Mucosa of descending colon (tissue), 3 donors: Measurements from ENCODE around the gene CCDC6. TPM values are rescaled to one million over a fixed set of nuclear protein-coding genes. Genes with fewer than 3 reads are reported as not detected.
A peak's percentile ranks its signal among the peaks of the same experiment; 100 is the strongest.

Experiments used
- ATAC-seq: fragments of 200-7000 bp; cut with Tn5 transposase; one replicate; pipeline ENCODE4 v1.9.1; 2020; ENCODE audit warnings: mild to moderate bottlenecking, moderate library complexity
- DNase-seq, 3 donors: peaks; one replicate each; pipeline ENCODE4 v3.0.0-alpha.2; 2020
- H3K36me3 ChIP-seq: fragments of 200-600 bp; one replicate; pipeline ENCODE4 v1.8.0; 2021; ENCODE audit warnings: low read depth, mild to moderate bottlenecking
- H3K4me1 ChIP-seq: fragments of 200-600 bp; one replicate; pipeline ENCODE4 v1.8.0; 2021; ENCODE audit warnings: low read depth, mild to moderate bottlenecking
- H3K4me3 ChIP-seq: fragments of 200-600 bp; one replicate; pipeline ENCODE4 v1.8.0; 2021; ENCODE audit warnings: mild to moderate bottlenecking
- H3K9me3 ChIP-seq: fragments of 200-600 bp; one replicate; pipeline ENCODE4 v1.8.0; 2021; ENCODE audit warnings: mild to moderate bottlenecking
- CTCF ChIP-seq: fragments of 200-600 bp; IDR thresholded peaks from one replicate; pipeline ENCODE4 v1.8.0; 2022; ENCODE audit warnings: antibody characterized with exemption, mild to moderate bottlenecking
- intact Hi-C, 2 donors: fragments of 100-400 bp; cut with DNase I in 1 of 2; cut with micrococcal nuclease in 1 of 2; formaldehyde crosslinking; loops; one replicate each; pipeline versions ENCODE4 v1.11.0 to v1.11.1; 2022; cut with DNase I, micrococcal nuclease
- total RNA-seq, 3 donors: library from RNA; stranded (reverse); fragmentation: NEBNext Ultra II Directional in 2 of 3; extraction: Animal tissue kit (Norgen Biotek cat#: 25700) in 2 of 3; gene quantifications; one replicate each; pipeline versions ENCODE4 v1.2.1 to v1.2.4, GENCODE V29; 2021 to 2023
- donor health status: DM: no; HTN: no; CAD: no; lungs with moderate emphysema.
- donor health status: DM: no; HTN: no; CAD: no.
- donor health status: DM: no; HTN: yes; CAD: no.

Gene CCDC6
- total RNA-seq, 3 donors from 2014 or later, result 54.5 to 73.1 (median 62.7) TPM

- intact Hi-C loops, result no loop called here
- Histone ChIP-seq H3K36me3 (no peaks in the 10 kb centered on the region), H3K9me3 (peaks cover 11% of the 10 kb centered on the region), H3K4me3 (no peak overlapping the region), H3K4me1 (peaks cover 8% of the 10 kb centered on the region)
- no peak for TF ChIP-seq CTCF
- ATAC-seq (no peak), DNase-seq (no peak)
Observed at GRCh38 chr10:59909815-59910214, 3.5 kb upstream of the CCDC6 start.

- intact Hi-C loops, result no loop called here
- Histone ChIP-seq H3K4me1 (peaks cover 17% of the 10 kb centered on the region), H3K36me3 (no peaks in the 10 kb centered on the region), H3K9me3 (peaks cover 4% of the 10 kb centered on the region), H3K4me3 (no peak overlapping the region)
- TF ChIP-seq CTCF, result no peak
- DNase-seq, result no peak
- ATAC-seq, result no peak
Observed at GRCh38 chr10:59908808-59909143, 2.4 kb upstream of the CCDC6 start.

GRCh38 chr10:59907918-59908807 is 1.8 kb upstream of the CCDC6 start:
- H3K36me3 ChIP-seq, result no peaks in the 10 kb centered on the region
- ATAC-seq (peak; percentile 44), DNase-seq (peak in 1 of 3 donors; percentile 87)
- peaks cover under 1% of the 10 kb centered on the region for H3K9me3 ChIP-seq
- H3K4me3 ChIP-seq, result no peak overlapping the region
- TF ChIP-seq CTCF, result no peak
- peaks cover 23% of the 10 kb centered on the region for H3K4me1 ChIP-seq
- intact Hi-C loops, result loop anchor here in 1 of 2 donors (2.0 kb wide), 1 partner anchor 43 kb away; no protein-coding TSS in a partner anchor

DNA sequence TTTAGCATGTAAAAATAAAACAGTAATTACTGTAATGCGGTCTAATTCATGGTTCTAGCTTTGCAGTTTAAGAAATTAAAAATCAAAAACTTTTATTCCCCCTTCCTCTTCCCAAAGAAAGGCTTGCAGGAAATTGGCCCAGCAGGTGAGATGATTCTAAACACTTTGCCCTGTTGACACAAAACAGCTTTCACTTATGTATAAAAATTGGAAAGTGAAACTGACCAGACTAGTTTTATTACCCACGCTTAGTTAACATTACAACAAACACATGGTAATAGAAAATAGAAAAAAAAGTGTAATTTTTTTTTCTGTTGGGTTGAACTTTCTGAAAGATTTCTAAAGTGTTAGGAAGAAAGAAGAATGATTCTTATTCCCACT is 1.2 kb upstream of the CCDC6 start:
- Histone ChIP-seq H3K36me3 (no peaks in the 10 kb centered on the region), H3K4me3 (no peak overlapping the region), H3K9me3 (no peaks in the 10 kb centered on the region), H3K4me1 (peaks cover 24% of the 10 kb centered on the region)
- ATAC-seq (no peak), DNase-seq (no peak)
- no peak for TF ChIP-seq CTCF
- intact Hi-C loops, result loop anchor here in 1 of 2 donors (2.0 kb wide), 1 partner anchor 43 kb away; no protein-coding TSS in a partner anchor

DNA sequence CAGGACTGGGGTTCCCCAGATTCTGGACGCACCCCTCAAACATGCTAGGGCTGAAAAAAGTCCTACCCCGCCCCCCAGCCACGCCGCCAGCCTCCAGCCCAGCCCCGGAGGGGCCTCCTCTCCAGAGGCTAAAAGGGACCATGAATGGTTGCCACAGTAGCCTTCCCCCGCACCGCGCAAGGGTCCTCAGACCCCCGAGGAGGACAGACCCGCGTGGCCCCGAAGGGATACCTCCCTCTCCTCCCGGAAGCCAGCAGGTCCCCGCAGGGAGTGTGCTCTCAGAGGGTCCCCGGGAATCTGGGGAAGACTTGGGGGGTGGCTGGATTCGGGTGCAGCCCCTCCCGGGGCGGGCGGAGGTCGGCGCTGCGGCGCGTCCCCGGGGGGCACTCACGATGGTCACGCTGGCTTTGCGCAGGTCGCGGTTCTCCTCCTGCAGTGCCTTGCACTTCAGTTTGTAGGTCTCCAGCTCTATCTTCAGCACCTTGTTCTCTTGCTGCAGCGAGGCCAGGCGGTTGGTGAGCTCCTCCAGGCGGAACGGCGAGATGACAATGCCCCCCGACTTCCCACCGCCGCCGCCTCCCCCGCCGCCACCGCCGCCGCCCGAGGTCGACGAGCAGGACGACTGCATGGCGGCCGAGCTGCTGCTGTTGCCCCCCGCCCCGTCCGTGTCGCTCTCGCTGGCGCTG is 482 bp downstream of the CCDC6 start:
- H3K4me1 ChIP-seq, result peaks cover 37% of the 10 kb centered on the region
- H3K36me3 ChIP-seq, result no peaks in the 10 kb centered on the region
- DNase-seq, result peak; percentile 38 to 71 (median 63)

More for the DNA sequence above, 482 bp downstream of the CCDC6 start:
- H3K9me3 ChIP-seq, result no peaks in the 10 kb centered on the region
- intact Hi-C loops, result loop anchor here in 1 of 2 donors (2.0 kb wide), 1 partner anchor 41 kb away; no protein-coding TSS in a partner anchor
- H3K4me3 ChIP-seq, result peak overlapping the region; percentile 89
- peak; percentile 2 for ATAC-seq
- no peak for TF ChIP-seq CTCF
